Gastrocnemius medialis (tissue), 4 donors: Measurements from ENCODE around the gene GHRH.

Experiments
- POLR2A ChIP-seq, 2 donors: fragments of 450-650 bp; IDR thresholded peaks; one replicate each; pipeline ENCODE4 v1.6.1; 2017; ENCODE audit warnings: antibody characterized with exemption in 2 of 2, mild to moderate bottlenecking in 2 of 2, moderate library complexity in 2 of 2
- TF ChIP-seq, protein P1 (sequence below), 5 experiments: fragments of 450-650 bp in 3 of 5; fragments of 200-600 bp in 2 of 5; sonication (generic) in 2 of 5; IDR thresholded peaks in 4 of 5; conservative IDR thresholded peaks in 1 of 5; 1 replicate in 4 of 5; 2 replicates in 1 of 5; pipeline ENCODE4 v1.5.1; 2016 to 2019; ENCODE audit warnings: antibody characterized with exemption in 5 of 5, mild to moderate bottlenecking in 3 of 5, moderate library complexity in 3 of 5

DNA sequence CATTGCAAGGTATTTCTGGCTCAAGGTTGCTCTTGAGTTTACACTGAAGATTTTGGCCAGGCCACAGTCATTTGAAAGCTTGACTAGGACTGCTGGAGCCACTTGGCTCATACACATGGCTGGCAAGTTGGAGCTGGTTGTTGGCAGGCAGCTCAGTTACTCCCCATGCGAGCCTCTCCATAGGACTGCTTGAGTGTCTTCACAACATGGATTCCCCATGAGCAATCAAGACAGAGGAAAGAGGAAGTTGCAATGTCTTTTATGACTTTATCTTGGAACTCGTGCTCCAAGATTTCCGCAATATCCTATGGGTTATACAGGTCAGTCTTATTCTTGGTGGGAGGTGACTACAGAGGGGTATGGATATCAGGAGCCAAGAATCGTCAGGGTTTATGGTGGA, 26.5 kb upstream of the GHRH start:
- TF ChIP-seq, protein P1, sequence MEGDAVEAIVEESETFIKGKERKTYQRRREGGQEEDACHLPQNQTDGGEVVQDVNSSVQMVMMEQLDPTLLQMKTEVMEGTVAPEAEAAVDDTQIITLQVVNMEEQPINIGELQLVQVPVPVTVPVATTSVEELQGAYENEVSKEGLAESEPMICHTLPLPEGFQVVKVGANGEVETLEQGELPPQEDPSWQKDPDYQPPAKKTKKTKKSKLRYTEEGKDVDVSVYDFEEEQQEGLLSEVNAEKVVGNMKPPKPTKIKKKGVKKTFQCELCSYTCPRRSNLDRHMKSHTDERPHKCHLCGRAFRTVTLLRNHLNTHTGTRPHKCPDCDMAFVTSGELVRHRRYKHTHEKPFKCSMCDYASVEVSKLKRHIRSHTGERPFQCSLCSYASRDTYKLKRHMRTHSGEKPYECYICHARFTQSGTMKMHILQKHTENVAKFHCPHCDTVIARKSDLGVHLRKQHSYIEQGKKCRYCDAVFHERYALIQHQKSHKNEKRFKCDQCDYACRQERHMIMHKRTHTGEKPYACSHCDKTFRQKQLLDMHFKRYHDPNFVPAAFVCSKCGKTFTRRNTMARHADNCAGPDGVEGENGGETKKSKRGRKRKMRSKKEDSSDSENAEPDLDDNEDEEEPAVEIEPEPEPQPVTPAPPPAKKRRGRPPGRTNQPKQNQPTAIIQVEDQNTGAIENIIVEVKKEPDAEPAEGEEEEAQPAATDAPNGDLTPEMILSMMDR (IDR thresholded peaks at IDR 0.05 in 4 of 5, conservative IDR thresholded peaks at IDR 0.05 in 1 of 5): no peak
- TF ChIP-seq POLR2A (IDR thresholded peaks at IDR 0.05): no peak
